Bronchial epithelial cell (primary cell): ENCODE results near the gene SNAP29. TPM values are rescaled to one million over a fixed set of nuclear protein-coding genes. Genes with fewer than 3 reads are reported as not detected.

Experiments used
- DNase-seq: peaks from one replicate; pipeline ENCODE4 v3.0.0-alpha.2; 2010; ENCODE audit warnings: low read depth
- FAIRE-seq: peaks from 2 replicates; lab custom pipeline; 2011; peaks lifted over from hg19 to GRCh38; lab: Jason Lieb, UNC
- H3K27me3 ChIP-seq: 2 replicates; pipeline ENCODE4 v1.5.1; 2011; ENCODE audit warnings: low read length; ENCODE audit not compliant: control insufficient read depth, insufficient read depth
- H3K36me3 ChIP-seq: 2 replicates; pipeline ENCODE4 v1.5.1; 2011; ENCODE audit warnings: low read length; ENCODE audit not compliant: control insufficient read depth, insufficient read depth
- H3K4me3 ChIP-seq: 2 replicates; pipeline ENCODE4 v1.5.1; 2011; ENCODE audit warnings: mild to moderate bottlenecking, low read depth, low read length, control low read depth
- total RNA-seq: library from RNA; depleted of rRNA; stranded (reverse); fragments of >200 nt; gene quantifications from 2 replicates; pipeline ENCODE4 v1.2.1, GENCODE V29; 2014
- TF ChIP-seq, protein P1 (sequence below): IDR thresholded peaks from 2 replicates; pipeline ENCODE4 v1.5.1; 2011; ENCODE audit warnings: mild to moderate bottlenecking, moderate library complexity, low read length, control low read depth, inconsistent platforms; ENCODE audit not compliant: insufficient read depth, severe bottlenecking

SNAP29 gene
- total RNA-seq, 1 donor from 2014 or later = 3.7 TPM

DNA sequence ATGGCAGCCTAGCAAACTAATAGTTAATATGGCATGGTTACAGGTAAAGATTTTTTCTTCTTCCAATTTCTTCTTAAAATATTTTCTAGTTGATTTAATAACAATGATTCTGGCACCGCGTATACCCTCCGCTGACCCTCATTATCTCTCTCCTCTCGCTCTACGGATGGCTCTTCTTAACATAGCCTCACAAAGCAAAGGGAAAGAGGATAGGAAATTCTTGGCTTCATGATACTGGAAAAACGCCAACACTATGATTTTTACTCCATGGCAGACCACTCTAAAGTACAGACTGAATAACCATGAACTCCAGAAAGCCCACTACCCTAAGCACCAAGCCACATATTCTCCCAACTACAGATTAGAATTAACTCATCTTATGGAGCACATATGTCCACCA, 6.3 kb upstream of the SNAP29 start:
- DNase-seq (no peak), FAIRE-seq (no peak)
- TF ChIP-seq, protein P1, sequence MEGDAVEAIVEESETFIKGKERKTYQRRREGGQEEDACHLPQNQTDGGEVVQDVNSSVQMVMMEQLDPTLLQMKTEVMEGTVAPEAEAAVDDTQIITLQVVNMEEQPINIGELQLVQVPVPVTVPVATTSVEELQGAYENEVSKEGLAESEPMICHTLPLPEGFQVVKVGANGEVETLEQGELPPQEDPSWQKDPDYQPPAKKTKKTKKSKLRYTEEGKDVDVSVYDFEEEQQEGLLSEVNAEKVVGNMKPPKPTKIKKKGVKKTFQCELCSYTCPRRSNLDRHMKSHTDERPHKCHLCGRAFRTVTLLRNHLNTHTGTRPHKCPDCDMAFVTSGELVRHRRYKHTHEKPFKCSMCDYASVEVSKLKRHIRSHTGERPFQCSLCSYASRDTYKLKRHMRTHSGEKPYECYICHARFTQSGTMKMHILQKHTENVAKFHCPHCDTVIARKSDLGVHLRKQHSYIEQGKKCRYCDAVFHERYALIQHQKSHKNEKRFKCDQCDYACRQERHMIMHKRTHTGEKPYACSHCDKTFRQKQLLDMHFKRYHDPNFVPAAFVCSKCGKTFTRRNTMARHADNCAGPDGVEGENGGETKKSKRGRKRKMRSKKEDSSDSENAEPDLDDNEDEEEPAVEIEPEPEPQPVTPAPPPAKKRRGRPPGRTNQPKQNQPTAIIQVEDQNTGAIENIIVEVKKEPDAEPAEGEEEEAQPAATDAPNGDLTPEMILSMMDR = no peak
- H3K27me3 ChIP-seq = no peaks in the 10 kb centered on the region
- H3K36me3 ChIP-seq = no peaks in the 10 kb centered on the region
- H3K4me3 ChIP-seq = no peak overlapping the region

DNA sequence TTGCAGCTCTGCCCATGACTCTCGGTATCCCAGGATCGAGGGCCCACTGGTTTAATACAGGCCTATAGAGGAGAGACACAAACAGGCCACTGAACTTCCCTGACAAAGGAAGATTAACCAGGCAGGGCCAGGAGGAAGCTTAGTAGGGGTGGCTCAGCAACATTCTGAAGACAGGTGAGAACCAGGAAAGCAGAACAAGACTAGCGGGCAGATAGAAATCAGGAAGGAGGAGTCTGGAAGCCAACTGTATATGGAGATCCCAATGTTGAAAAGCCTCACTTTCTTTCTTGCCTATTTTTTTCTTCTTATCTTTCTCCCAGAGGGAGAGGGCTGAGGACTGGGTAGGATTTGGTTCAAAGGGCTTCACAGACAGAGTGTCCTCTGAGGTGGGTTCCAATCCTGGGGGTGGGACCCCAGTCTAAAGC, 5.6 kb upstream of the SNAP29 start:
- H3K4me3 ChIP-seq = no peak overlapping the region
- DNase-seq (no peak), FAIRE-seq (no peak)
- no peaks in the 10 kb centered on the region for H3K36me3 ChIP-seq
- no peaks in the 10 kb centered on the region for H3K27me3 ChIP-seq
- TF ChIP-seq, protein P1 = no peak

DNA sequence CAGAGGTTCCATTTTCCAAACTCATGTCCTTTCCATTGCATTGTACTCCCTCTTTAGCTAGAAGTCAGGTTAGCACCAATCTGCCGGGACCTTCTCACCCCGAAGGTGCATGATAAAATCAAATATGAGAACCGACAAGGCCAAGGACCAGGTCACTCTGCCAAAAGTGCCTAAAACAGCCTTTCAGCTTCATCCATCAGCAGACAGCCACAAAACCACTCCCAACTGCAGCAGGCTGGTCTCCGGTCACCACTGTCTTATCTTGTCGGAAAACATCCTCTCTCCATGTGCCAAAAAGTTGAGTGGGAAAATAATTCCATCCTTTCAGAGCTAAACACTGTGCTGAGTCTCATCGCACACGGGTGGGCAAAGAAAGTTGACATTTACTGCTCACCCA, 1.6 kb upstream of the SNAP29 start:
- DNase-seq (no peak), FAIRE-seq (no peak)
- TF ChIP-seq, protein P1 = no peak
- Histone ChIP-seq H3K27me3 (no peaks in the 10 kb centered on the region), H3K4me3 (no peak overlapping the region), H3K36me3 (no peaks in the 10 kb centered on the region)

GRCh38 chr22:20857838-20858614, 781 bp upstream of the SNAP29 start:
- DNase-seq = peak; percentile 49
- H3K36me3 ChIP-seq = no peaks in the 10 kb centered on the region

DNA sequence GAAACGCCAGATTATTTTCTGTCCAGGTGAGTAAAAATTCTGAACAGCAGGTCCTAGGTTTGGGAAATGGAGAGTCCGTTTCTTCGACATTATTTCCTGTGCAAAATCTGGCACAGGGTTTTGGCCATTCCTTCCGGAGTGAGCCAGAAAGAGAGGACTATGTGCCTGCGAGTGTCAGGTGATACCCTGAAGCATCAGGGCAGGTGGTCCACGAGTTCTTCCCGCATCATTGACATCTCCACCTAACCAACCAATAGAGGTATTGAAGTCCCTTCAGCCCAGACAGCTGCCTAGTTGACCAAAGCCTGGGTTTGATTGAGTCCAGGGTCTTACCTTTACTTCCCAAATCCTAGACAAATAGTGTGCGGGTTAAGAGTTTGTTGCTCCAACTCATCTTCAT, 808 bp downstream of the SNAP29 start:
- Histone ChIP-seq H3K36me3 (peaks cover 2% of the 10 kb centered on the region), H3K4me3 (peak overlapping the region; percentile 85), H3K27me3 (no peaks in the 10 kb centered on the region)
- TF ChIP-seq, protein P1 = no peak
- DNase-seq (no peak), FAIRE-seq (no peak)

More at GRCh38 chr22:20857838-20858614, 781 bp upstream of the SNAP29 start:
- H3K27me3 ChIP-seq = no peaks in the 10 kb centered on the region
- no peak for FAIRE-seq
- TF ChIP-seq, protein P1 = no peak
- H3K4me3 ChIP-seq = peak overlapping the region; percentile 85
